HEK293 (cell line): Measurements from ENCODE around the gene STAP2.

ENCODE experiments used
- CTCF ChIA-PET: fragments of 350-600 bp; formaldehyde crosslinking; extraction: SDS; loops from one replicate; lab custom pipeline; 2021; ENCODE audit warnings: antibody characterized with exemption; lab: Yijun Ruan, JAX
- POLR2A ChIA-PET: fragments of 300-600 bp; formaldehyde crosslinking; extraction: SDS; loops from one replicate; lab custom pipeline; 2020; ENCODE audit warnings: antibody characterized with exemption, inconsistent platforms; lab: Yijun Ruan, JAX
- H3K27ac ChIP-seq: fragments of 200-500 bp; sonication (Bioruptor generic); 2 replicates; pipeline ENCODE4 v1.5.1; 2014; ENCODE audit warnings: low read depth, low read length, control low read depth, inconsistent platforms; ENCODE audit errors: extremely low read depth
- H3K36me3 ChIP-seq, 2 experiments: fragments of 200-500 bp in 1 of 2; sonication (Bioruptor generic) in 1 of 2; 1 replicate in 1 of 2; 2 replicates in 1 of 2; pipeline ENCODE4 v1.5.1; 2014 to 2017; ENCODE audit warnings: inconsistent platforms in 2 of 2, low read length in 2 of 2; ENCODE audit not compliant: control insufficient read depth in 2 of 2, insufficient read depth in 1 of 2
- H3K4me1 ChIP-seq: fragments of 200-500 bp; sonication (Bioruptor generic); 2 replicates; pipeline ENCODE4 v1.5.1; 2014; ENCODE audit warnings: mild to moderate bottlenecking, low read length, inconsistent platforms; ENCODE audit not compliant: control insufficient read depth, insufficient read depth
- H3K4me3 ChIP-seq: 2 replicates; pipeline ENCODE4 v1.5.1; 2011; ENCODE audit warnings: low read depth, mild to moderate bottlenecking, control low read depth, low read length, moderate library complexity
- H3K9me3 ChIP-seq: fragments of 200-500 bp; sonication (Bioruptor generic); 2 replicates; pipeline ENCODE4 v1.5.1; 2014; ENCODE audit warnings: low read depth, low read length, inconsistent platforms; ENCODE audit not compliant: control insufficient read depth, insufficient read depth
- ATF2 ChIP-seq: fragments of 450-650 bp; formaldehyde crosslinking; IDR thresholded peaks from 2 replicates; pipeline ENCODE4 v1.5.1; 2016; ENCODE audit warnings: missing biosample characterization, missing genetic modification characterization, low read depth
- EGR2 ChIP-seq: fragments of 450-650 bp; formaldehyde crosslinking; IDR thresholded peaks from 2 replicates; pipeline ENCODE4 v1.5.1; 2016; ENCODE audit warnings: low read depth, missing biosample characterization, missing genetic modification characterization
- PATZ1 ChIP-seq: fragments of 450-650 bp; formaldehyde crosslinking; IDR thresholded peaks from 2 replicates; pipeline ENCODE4 v1.5.1; 2016; ENCODE audit warnings: missing biosample characterization, missing genetic modification characterization
- SCRT1 ChIP-seq: fragments of 450-650 bp; formaldehyde crosslinking; IDR thresholded peaks from 2 replicates; pipeline ENCODE4 v1.5.1; 2016; ENCODE audit warnings: missing biosample characterization, missing genetic modification characterization, borderline replicate concordance
- SCRT2 ChIP-seq: fragments of 450-650 bp; formaldehyde crosslinking; IDR thresholded peaks from 2 replicates; pipeline ENCODE4 v1.5.1; 2016; ENCODE audit warnings: missing biosample characterization, missing genetic modification characterization
- SP2 ChIP-seq: fragments of 450-650 bp; formaldehyde crosslinking; IDR thresholded peaks from 2 replicates; pipeline ENCODE4 v1.5.1; 2016; ENCODE audit warnings: missing biosample characterization, missing genetic modification characterization
- SP7 ChIP-seq: fragments of 450-650 bp; formaldehyde crosslinking; IDR thresholded peaks from 2 replicates; pipeline ENCODE4 v1.5.1; 2016; ENCODE audit warnings: missing biosample characterization, missing genetic modification characterization
- WT1 ChIP-seq: fragments of 450-650 bp; formaldehyde crosslinking; IDR thresholded peaks from 2 replicates; pipeline ENCODE4 v1.5.1; 2016; ENCODE audit warnings: missing biosample characterization, missing genetic modification characterization
- ZBTB10 ChIP-seq: fragments of 450-650 bp; formaldehyde crosslinking; IDR thresholded peaks from 2 replicates; pipeline ENCODE4 v1.5.1; 2016; ENCODE audit warnings: missing biosample characterization, missing genetic modification characterization
- ZFHX2 ChIP-seq: fragments of 450-650 bp; formaldehyde crosslinking; conservative IDR thresholded peaks from 2 replicates; pipeline ENCODE4 v1.5.1; 2016; ENCODE audit warnings: missing biosample characterization, missing genetic modification characterization
- ZNF311 ChIP-seq: fragments of 450-650 bp; formaldehyde crosslinking; IDR thresholded peaks from 2 replicates; pipeline ENCODE4 v1.5.1; 2017; ENCODE audit warnings: missing biosample characterization, missing genetic modification characterization, borderline replicate concordance
- ZNF324 ChIP-seq: fragments of 450-650 bp; formaldehyde crosslinking; IDR thresholded peaks from 2 replicates; pipeline ENCODE4 v1.5.1; 2016; ENCODE audit warnings: missing biosample characterization, missing genetic modification characterization
- ZNF341 ChIP-seq: fragments of 450-650 bp; formaldehyde crosslinking; IDR thresholded peaks from 2 replicates; pipeline ENCODE4; 2016; ENCODE audit warnings: low read depth, missing biosample characterization, missing genetic modification characterization
- ZNF37A ChIP-seq: fragments of 450-650 bp; IDR thresholded peaks from 2 replicates; pipeline ENCODE4 v1.5.1; 2018; ENCODE audit warnings: missing biosample characterization, missing genetic modification characterization
- ZNF404 ChIP-seq: fragments of 450-650 bp; formaldehyde crosslinking; IDR thresholded peaks from 2 replicates; pipeline ENCODE4 v1.5.1; 2017; ENCODE audit warnings: missing biosample characterization, missing genetic modification characterization
- ZNF416 ChIP-seq: fragments of 450-650 bp; formaldehyde crosslinking; IDR thresholded peaks from 2 replicates; pipeline ENCODE4 v1.5.1; 2016; ENCODE audit warnings: missing biosample characterization, missing genetic modification characterization
- ZNF555 ChIP-seq: fragments of 450-650 bp; formaldehyde crosslinking; conservative IDR thresholded peaks from 2 replicates; pipeline ENCODE4 v1.5.1; 2017; ENCODE audit warnings: missing biosample characterization, mild to moderate bottlenecking, missing genetic modification characterization, inconsistent platforms
- ZNF560 ChIP-seq: fragments of 450-650 bp; formaldehyde crosslinking; IDR thresholded peaks from 2 replicates; pipeline ENCODE4 v1.5.1; 2017; ENCODE audit warnings: missing biosample characterization, missing genetic modification characterization, borderline replicate concordance
- ZNF621 ChIP-seq: fragments of 450-650 bp; formaldehyde crosslinking; IDR thresholded peaks from 2 replicates; pipeline ENCODE4 v1.5.1; 2017; ENCODE audit warnings: missing biosample characterization, missing genetic modification characterization
- ZNF677 ChIP-seq: fragments of 450-650 bp; IDR thresholded peaks from 2 replicates; pipeline ENCODE4 v1.5.0; 2018; ENCODE audit warnings: missing biosample characterization, mild to moderate bottlenecking, missing genetic modification characterization, moderate library complexity
- ZNF777 ChIP-seq: fragments of 450-650 bp; formaldehyde crosslinking; IDR thresholded peaks from 2 replicates; pipeline ENCODE4 v1.5.1; 2017; ENCODE audit warnings: missing biosample characterization, missing genetic modification characterization, borderline replicate concordance
- ZSCAN23 ChIP-seq: fragments of 450-650 bp; formaldehyde crosslinking; IDR thresholded peaks from 2 replicates; pipeline ENCODE4 v1.5.1; 2016; ENCODE audit warnings: missing biosample characterization, missing genetic modification characterization
- TF ChIP-seq, protein P1 (sequence below): fragments of 450-650 bp; formaldehyde crosslinking; IDR thresholded peaks from 2 replicates; pipeline ENCODE4 v1.5.1; 2016; ENCODE audit warnings: missing biosample characterization, missing genetic modification characterization, borderline replicate concordance

The STAP2 gene

GRCh38 chr19:4379383-4380253 lies 41.0 kb upstream of the STAP2 start:
- peaks cover 9% of the 10 kb centered on the region for H3K4me1 ChIP-seq
- H3K27ac ChIP-seq, result no peak overlapping the region
- H3K36me3 ChIP-seq, result peaks cover 0 to 13% of the 10 kb centered on the region in 2 experiments; a peak in 2 of 3 replicates
- H3K4me3 ChIP-seq, result no peak overlapping the region
- ChIA-PET CTCF (no interaction called here), POLR2A (no interaction called here)
- H3K9me3 ChIP-seq, result no peaks in the 10 kb centered on the region
- TF ChIP-seq ZNF341 (no peak), ZFHX2 (tag by site-specific recombination) (peak; percentile 92), WT1 (tag by site-specific recombination) (no peak), PATZ1 (tag by site-specific recombination) (0 out of 2 replicates have a peak, but pooled peaks have one; percentile 11), ZSCAN23 (no peak), EGR2 (tag by site-specific recombination) (peak; percentile 84), SCRT1 (tag by site-specific recombination) (no peak), ZBTB10 (tag by site-specific recombination) (no peak), ZNF404 (tag by site-specific recombination) (no peak), ZNF621 (tag by site-specific recombination) (no peak), SP2 (tag by site-specific recombination) (peak; percentile 13; the same call in 1 of the 2 replicates), ZNF324 (tag by site-specific recombination) (no peak), SP7 (tag by site-specific recombination) (no peak), ZNF311 (no peak), ZNF416 (no peak), ZNF677 (tag by site-specific recombination) (no peak), ZNF777 (tag by site-specific recombination) (no peak), ZNF37A (tag by site-specific recombination) (no peak), SCRT2 (0 out of 2 replicates have a peak, but pooled peaks have one; percentile 17), ZNF560 (no peak), ATF2 (tag by site-specific recombination) (no peak), ZNF555 (tag by site-specific recombination) (no peak)
- TF ChIP-seq, protein P1, sequence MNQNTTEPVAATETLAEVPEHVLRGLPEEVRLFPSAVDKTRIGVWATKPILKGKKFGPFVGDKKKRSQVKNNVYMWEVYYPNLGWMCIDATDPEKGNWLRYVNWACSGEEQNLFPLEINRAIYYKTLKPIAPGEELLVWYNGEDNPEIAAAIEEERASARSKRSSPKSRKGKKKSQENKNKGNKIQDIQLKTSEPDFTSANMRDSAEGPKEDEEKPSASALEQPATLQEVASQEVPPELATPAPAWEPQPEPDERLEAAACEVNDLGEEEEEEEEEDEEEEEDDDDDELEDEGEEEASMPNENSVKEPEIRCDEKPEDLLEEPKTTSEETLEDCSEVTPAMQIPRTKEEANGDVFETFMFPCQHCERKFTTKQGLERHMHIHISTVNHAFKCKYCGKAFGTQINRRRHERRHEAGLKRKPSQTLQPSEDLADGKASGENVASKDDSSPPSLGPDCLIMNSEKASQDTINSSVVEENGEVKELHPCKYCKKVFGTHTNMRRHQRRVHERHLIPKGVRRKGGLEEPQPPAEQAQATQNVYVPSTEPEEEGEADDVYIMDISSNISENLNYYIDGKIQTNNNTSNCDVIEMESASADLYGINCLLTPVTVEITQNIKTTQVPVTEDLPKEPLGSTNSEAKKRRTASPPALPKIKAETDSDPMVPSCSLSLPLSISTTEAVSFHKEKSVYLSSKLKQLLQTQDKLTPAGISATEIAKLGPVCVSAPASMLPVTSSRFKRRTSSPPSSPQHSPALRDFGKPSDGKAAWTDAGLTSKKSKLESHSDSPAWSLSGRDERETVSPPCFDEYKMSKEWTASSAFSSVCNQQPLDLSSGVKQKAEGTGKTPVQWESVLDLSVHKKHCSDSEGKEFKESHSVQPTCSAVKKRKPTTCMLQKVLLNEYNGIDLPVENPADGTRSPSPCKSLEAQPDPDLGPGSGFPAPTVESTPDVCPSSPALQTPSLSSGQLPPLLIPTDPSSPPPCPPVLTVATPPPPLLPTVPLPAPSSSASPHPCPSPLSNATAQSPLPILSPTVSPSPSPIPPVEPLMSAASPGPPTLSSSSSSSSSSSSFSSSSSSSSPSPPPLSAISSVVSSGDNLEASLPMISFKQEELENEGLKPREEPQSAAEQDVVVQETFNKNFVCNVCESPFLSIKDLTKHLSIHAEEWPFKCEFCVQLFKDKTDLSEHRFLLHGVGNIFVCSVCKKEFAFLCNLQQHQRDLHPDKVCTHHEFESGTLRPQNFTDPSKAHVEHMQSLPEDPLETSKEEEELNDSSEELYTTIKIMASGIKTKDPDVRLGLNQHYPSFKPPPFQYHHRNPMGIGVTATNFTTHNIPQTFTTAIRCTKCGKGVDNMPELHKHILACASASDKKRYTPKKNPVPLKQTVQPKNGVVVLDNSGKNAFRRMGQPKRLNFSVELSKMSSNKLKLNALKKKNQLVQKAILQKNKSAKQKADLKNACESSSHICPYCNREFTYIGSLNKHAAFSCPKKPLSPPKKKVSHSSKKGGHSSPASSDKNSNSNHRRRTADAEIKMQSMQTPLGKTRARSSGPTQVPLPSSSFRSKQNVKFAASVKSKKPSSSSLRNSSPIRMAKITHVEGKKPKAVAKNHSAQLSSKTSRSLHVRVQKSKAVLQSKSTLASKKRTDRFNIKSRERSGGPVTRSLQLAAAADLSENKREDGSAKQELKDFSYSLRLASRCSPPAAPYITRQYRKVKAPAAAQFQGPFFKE (tag by site-specific recombination), result no peak
